ENCODE measurements around the gene TRPM1. TPM values are rescaled to one million over a fixed set of nuclear protein-coding genes. Genes with fewer than 3 reads are reported as not detected.

The TRPM1 gene
- total RNA-seq, 1 experiment from 2014 or later, result 0.77 TPM

DNA sequence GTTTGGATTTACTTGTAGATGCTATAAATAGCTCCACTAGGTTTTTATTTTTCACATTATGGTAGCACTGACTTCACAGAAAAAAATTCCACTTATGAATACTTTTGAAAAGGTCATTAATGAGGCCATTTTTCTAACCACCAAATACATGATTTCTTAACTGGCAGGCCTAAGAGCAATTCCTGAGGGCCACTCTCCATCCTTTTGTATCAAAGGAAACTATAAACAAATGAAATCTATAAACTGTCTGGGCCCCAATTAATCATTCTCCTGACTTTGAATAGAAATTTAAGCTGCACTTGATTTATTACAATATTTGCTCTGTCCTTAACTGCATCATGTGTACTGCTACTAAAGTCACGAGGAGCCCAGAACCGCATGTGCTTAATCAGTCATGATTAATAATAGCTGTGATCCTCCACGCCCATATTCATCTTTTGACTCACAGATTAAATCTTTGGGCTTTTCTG lies 85.0 kb downstream of the TRPM1 start:
- CTCF ChIA-PET, result no interaction called here
- POLR2A ChIA-PET, result no interaction called here

DNA sequence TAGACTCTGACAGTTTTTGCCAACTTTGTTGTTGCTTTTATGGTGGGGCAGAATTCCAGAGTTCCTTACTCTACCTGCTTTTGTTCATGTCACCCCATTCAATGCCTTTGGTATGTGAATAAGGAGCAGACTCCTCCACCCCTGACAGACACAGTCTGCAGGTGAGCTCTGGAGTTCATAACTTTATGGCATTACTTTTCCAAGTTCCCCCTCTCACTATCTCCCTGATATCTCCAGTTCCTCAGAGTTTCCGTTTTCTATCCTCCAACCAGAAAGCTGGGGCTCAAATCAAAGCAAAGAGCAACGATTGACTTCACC lies 87.0 kb downstream of the TRPM1 start:
- no peak for DNase-seq (ENCODE audit: low spot score)
- Mint-ChIP-seq H3K27ac (peak overlapping the region; percentile 42), H3K9me3 (peaks cover 10% of the 10 kb centered on the region; the same call in 1 of the 2 replicates), H3K4me1 (peaks cover 19% of the 10 kb centered on the region), H3K4me3 (no peak overlapping the region), H3K36me3 (no peaks in the 10 kb centered on the region), H3K27me3 (ENCODE audit: low read depth) (no peaks in the 10 kb centered on the region)
- ATAC-seq, result peak; percentile 58
- TF ChIP-seq SMAD3 (CRISPR knock-in tag; IDR thresholded peaks at IDR 0.05; ENCODE audit: borderline replicate concordance) (no peak), FOXJ3 (CRISPR knock-in tag; IDR thresholded peaks at IDR 0.05; ENCODE audit: borderline replicate concordance) (no peak), KAT7 (CRISPR knock-in tag; IDR thresholded peaks at IDR 0.05; ENCODE audit: borderline replicate concordance) (no peak), SOX15 (CRISPR knock-in tag; IDR thresholded peaks at IDR 0.05) (no peak)
- TF ChIP-seq, protein P1, sequence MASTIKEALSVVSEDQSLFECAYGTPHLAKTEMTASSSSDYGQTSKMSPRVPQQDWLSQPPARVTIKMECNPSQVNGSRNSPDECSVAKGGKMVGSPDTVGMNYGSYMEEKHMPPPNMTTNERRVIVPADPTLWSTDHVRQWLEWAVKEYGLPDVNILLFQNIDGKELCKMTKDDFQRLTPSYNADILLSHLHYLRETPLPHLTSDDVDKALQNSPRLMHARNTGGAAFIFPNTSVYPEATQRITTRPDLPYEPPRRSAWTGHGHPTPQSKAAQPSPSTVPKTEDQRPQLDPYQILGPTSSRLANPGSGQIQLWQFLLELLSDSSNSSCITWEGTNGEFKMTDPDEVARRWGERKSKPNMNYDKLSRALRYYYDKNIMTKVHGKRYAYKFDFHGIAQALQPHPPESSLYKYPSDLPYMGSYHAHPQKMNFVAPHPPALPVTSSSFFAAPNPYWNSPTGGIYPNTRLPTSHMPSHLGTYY (CRISPR knock-in tag; IDR thresholded peaks at IDR 0.05), result no peak
- TF ChIP-seq, protein P2, sequence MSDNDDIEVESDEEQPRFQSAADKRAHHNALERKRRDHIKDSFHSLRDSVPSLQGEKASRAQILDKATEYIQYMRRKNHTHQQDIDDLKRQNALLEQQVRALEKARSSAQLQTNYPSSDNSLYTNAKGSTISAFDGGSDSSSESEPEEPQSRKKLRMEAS (CRISPR knock-in tag; IDR thresholded peaks at IDR 0.05), result no peak
- TF ChIP-seq, protein P3, sequence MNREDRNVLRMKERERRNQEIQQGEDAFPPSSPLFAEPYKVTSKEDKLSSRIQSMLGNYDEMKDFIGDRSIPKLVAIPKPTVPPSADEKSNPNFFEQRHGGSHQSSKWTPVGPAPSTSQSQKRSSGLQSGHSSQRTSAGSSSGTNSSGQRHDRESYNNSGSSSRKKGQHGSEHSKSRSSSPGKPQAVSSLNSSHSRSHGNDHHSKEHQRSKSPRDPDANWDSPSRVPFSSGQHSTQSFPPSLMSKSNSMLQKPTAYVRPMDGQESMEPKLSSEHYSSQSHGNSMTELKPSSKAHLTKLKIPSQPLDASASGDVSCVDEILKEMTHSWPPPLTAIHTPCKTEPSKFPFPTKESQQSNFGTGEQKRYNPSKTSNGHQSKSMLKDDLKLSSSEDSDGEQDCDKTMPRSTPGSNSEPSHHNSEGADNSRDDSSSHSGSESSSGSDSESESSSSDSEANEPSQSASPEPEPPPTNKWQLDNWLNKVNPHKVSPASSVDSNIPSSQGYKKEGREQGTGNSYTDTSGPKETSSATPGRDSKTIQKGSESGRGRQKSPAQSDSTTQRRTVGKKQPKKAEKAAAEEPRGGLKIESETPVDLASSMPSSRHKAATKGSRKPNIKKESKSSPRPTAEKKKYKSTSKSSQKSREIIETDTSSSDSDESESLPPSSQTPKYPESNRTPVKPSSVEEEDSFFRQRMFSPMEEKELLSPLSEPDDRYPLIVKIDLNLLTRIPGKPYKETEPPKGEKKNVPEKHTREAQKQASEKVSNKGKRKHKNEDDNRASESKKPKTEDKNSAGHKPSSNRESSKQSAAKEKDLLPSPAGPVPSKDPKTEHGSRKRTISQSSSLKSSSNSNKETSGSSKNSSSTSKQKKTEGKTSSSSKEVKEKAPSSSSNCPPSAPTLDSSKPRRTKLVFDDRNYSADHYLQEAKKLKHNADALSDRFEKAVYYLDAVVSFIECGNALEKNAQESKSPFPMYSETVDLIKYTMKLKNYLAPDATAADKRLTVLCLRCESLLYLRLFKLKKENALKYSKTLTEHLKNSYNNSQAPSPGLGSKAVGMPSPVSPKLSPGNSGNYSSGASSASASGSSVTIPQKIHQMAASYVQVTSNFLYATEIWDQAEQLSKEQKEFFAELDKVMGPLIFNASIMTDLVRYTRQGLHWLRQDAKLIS (CRISPR knock-in tag; IDR thresholded peaks at IDR 0.05; ENCODE audit: borderline replicate concordance), result no peak
- ChIA-PET POLR2A (no interaction called here), CTCF (interaction anchor here (0.5 to 2.1 kb wide), 7 partner anchors 9 to 201 kb away, joined by 3 to 11 read pairs (median 5); partner anchors contain the start of gene MTMR10)

More for the DNA sequence above, 85.0 kb downstream of the TRPM1 start:
- H3K27ac Mint-ChIP-seq, result no peak overlapping the region
- H3K9me3 Mint-ChIP-seq, result peaks cover 10% of the 10 kb centered on the region; the same call in 1 of the 2 replicates
- TF ChIP-seq SOX15 (CRISPR knock-in tag; IDR thresholded peaks at IDR 0.05) (no peak), CBFB (CRISPR knock-in tag; IDR thresholded peaks at IDR 0.05; ENCODE audit: low read depth) (no peak), NFE2L1 (CRISPR knock-in tag; IDR thresholded peaks at IDR 0.05) (no peak), ZNF317 (CRISPR knock-in tag; IDR thresholded peaks at IDR 0.05; ENCODE audit: borderline replicate concordance, low read depth) (no peak), JAZF1 (CRISPR knock-in tag; IDR thresholded peaks at IDR 0.05) (no peak), RELA (CRISPR knock-in tag; IDR thresholded peaks at IDR 0.05; ENCODE audit: borderline replicate concordance) (no peak), PRRX2 (CRISPR knock-in tag; IDR thresholded peaks at IDR 0.05) (no peak)
- TF ChIP-seq, protein P4, sequence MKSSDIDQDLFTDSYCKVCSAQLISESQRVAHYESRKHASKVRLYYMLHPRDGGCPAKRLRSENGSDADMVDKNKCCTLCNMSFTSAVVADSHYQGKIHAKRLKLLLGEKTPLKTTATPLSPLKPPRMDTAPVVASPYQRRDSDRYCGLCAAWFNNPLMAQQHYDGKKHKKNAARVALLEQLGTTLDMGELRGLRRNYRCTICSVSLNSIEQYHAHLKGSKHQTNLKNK (CRISPR knock-in tag; IDR thresholded peaks at IDR 0.05), result no peak
- TF ChIP-seq, protein P5, sequence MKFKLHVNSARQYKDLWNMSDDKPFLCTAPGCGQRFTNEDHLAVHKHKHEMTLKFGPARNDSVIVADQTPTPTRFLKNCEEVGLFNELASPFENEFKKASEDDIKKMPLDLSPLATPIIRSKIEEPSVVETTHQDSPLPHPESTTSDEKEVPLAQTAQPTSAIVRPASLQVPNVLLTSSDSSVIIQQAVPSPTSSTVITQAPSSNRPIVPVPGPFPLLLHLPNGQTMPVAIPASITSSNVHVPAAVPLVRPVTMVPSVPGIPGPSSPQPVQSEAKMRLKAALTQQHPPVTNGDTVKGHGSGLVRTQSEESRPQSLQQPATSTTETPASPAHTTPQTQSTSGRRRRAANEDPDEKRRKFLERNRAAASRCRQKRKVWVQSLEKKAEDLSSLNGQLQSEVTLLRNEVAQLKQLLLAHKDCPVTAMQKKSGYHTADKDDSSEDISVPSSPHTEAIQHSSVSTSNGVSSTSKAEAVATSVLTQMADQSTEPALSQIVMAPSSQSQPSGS (CRISPR knock-in tag; IDR thresholded peaks at IDR 0.05; ENCODE audit: borderline replicate concordance, low read depth), result no peak
- TF ChIP-seq, protein P6, sequence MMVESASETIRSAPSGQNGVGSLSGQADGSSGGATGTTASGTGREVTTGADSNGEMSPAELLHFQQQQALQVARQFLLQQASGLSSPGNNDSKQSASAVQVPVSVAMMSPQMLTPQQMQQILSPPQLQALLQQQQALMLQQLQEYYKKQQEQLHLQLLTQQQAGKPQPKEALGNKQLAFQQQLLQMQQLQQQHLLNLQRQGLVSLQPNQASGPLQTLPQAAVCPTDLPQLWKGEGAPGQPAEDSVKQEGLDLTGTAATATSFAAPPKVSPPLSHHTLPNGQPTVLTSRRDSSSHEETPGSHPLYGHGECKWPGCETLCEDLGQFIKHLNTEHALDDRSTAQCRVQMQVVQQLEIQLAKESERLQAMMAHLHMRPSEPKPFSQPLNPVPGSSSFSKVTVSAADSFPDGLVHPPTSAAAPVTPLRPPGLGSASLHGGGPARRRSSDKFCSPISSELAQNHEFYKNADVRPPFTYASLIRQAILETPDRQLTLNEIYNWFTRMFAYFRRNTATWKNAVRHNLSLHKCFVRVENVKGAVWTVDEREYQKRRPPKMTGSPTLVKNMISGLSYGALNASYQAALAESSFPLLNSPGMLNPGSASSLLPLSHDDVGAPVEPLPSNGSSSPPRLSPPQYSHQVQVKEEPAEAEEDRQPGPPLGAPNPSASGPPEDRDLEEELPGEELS (CRISPR knock-in tag; IDR thresholded peaks at IDR 0.05), result no peak
- TF ChIP-seq, protein P7, sequence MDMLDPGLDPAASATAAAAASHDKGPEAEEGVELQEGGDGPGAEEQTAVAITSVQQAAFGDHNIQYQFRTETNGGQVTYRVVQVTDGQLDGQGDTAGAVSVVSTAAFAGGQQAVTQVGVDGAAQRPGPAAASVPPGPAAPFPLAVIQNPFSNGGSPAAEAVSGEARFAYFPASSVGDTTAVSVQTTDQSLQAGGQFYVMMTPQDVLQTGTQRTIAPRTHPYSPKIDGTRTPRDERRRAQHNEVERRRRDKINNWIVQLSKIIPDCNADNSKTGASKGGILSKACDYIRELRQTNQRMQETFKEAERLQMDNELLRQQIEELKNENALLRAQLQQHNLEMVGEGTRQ (CRISPR knock-in tag; IDR thresholded peaks at IDR 0.05), result no peak
- TF ChIP-seq, protein P8, sequence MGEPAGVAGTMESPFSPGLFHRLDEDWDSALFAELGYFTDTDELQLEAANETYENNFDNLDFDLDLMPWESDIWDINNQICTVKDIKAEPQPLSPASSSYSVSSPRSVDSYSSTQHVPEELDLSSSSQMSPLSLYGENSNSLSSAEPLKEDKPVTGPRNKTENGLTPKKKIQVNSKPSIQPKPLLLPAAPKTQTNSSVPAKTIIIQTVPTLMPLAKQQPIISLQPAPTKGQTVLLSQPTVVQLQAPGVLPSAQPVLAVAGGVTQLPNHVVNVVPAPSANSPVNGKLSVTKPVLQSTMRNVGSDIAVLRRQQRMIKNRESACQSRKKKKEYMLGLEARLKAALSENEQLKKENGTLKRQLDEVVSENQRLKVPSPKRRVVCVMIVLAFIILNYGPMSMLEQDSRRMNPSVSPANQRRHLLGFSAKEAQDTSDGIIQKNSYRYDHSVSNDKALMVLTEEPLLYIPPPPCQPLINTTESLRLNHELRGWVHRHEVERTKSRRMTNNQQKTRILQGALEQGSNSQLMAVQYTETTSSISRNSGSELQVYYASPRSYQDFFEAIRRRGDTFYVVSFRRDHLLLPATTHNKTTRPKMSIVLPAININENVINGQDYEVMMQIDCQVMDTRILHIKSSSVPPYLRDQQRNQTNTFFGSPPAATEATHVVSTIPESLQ (CRISPR knock-in tag; IDR thresholded peaks at IDR 0.05), result no peak
- peaks cover 19% of the 10 kb centered on the region for H3K4me1 Mint-ChIP-seq
- no peaks in the 10 kb centered on the region for H3K27me3 Mint-ChIP-seq (ENCODE audit: low read depth)
- DNase-seq (ENCODE audit: low spot score), result no peak
- no peak for ATAC-seq
- H3K36me3 Mint-ChIP-seq, result no peaks in the 10 kb centered on the region
- no peak overlapping the region for H3K4me3 Mint-ChIP-seq

Data from WTC11 (cell line).